ENCODE measurements around the gene RNF10. TPM values are rescaled to one million over a fixed set of nuclear protein-coding genes. Genes with fewer than 3 reads are reported as not detected.

The RNF10 gene
- total and polyA plus RNA-seq, 10 of the 15 experiments (the other 5 are each of a cell fraction or from before 2014, with no cell fraction given) = 48.2 to 127 (median 64.5) TPM

DNA sequence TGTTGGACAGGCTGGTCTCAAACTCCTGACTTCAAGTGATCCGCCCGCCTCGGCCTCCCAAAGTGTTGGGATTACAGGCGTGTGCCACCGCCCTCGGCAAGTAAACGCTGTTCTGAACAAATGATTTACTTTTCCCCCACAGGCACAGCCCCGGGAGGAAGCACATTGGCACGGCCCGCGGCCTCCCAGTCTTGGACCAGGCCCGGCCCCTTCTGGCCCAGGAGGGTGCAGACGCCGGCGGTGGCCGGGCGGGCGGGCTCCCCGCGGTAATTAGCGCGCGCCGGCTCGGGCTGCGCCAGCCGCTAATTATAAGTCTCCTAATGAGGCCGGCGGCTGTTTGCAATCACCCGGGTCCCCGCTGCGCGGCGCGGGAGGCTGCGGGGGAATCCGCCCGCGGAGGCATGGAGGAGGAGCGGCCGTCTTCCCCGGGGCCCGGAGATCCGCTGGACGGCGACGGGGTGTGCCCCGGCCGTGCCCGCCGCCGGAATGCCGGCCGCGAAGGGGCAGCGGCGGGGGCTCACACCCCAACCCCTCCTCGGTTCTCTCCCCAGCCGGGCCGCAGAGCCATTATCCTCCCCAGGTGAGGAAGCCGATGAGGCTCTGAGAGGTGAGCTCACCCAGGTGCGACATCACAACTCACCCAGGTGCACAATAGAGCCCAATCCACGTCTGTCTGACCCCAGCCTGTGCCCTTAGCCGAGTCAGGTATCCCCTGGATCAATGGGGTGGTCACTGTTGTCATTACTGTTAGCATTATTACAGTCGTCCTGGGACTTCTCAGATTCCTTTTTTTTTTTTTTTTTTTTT is 50.4 kb downstream of the RNF10 start (continued):
- no peak for TF ChIP-seq CUX1 (IDR thresholded peaks at IDR 0.05; ENCODE audit: insufficient replicate concordance, low read depth, low read length)
- peak; percentile 57; the same call in 1 of the 2 replicates for TF ChIP-seq BCL11A (IDR thresholded peaks at IDR 0.05; ENCODE audit: low read depth, low read length)
- no peak for TF ChIP-seq PAX8 (IDR thresholded peaks at IDR 0.05)
- TF ChIP-seq SUPT20H (IDR thresholded peaks at IDR 0.05; ENCODE audit: borderline replicate concordance, control insufficient read depth, low read depth, low read length) = no peak
- no peak for TF ChIP-seq ESRRA (IDR thresholded peaks at IDR 0.05; ENCODE audit: low read length)
- TF ChIP-seq ATF7 (IDR thresholded peaks at IDR 0.05; ENCODE audit: low read depth) = no peak
- TF ChIP-seq MTA3 (IDR thresholded peaks at IDR 0.05; ENCODE audit: borderline replicate concordance, low read length) = no peak
- no peak for TF ChIP-seq SPI1 (IDR thresholded peaks at IDR 0.05; ENCODE audit: borderline replicate concordance, insufficient read depth, low read depth, low read length)
- no peak for TF ChIP-seq ZNF207 (IDR thresholded peaks at IDR 0.05; ENCODE audit: borderline replicate concordance)
- no peak for TF ChIP-seq CHD4 (IDR thresholded peaks at IDR 0.05)
- peak; percentile 97 for TF ChIP-seq SUZ12 (IDR thresholded peaks at IDR 0.05; ENCODE audit: unreplicated experiment)
- TF ChIP-seq RUNX3 (IDR thresholded peaks at IDR 0.05; ENCODE audit: low read length) = no peak
- TF ChIP-seq GABPA (IDR thresholded peaks at IDR 0.05; ENCODE audit: low read depth) = no peak
- no peak for TF ChIP-seq KAT2A (conservative IDR thresholded peaks at IDR 0.05; ENCODE audit: control insufficient read depth, low read depth, low read length)
- TF ChIP-seq, protein P1, sequence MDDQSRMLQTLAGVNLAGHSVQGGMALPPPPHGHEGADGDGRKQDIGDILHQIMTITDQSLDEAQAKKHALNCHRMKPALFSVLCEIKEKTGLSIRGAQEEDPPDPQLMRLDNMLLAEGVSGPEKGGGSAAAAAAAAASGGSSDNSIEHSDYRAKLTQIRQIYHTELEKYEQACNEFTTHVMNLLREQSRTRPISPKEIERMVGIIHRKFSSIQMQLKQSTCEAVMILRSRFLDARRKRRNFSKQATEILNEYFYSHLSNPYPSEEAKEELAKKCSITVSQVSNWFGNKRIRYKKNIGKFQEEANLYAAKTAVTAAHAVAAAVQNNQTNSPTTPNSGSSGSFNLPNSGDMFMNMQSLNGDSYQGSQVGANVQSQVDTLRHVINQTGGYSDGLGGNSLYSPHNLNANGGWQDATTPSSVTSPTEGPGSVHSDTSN (IDR thresholded peaks at IDR 0.05; ENCODE audit: insufficient replicate concordance, low read depth, low read length) = no peak
- no peak for TF ChIP-seq NFYB (IDR thresholded peaks at IDR 0.05; ENCODE audit: insufficient read depth, low read depth, low read length)

Data from GM12878 (cell line).